ENCODE results near the gene ZNF790. TPM values are rescaled to one million over a fixed set of nuclear protein-coding genes. Genes with fewer than 3 reads are reported as not detected.

Gene ZNF790
- total and polyA plus RNA-seq, 2 of the 13 experiments (the other 11 are each of a cell fraction or from before 2014, with no cell fraction given): 1.3 to 5.3 TPM

DNA sequence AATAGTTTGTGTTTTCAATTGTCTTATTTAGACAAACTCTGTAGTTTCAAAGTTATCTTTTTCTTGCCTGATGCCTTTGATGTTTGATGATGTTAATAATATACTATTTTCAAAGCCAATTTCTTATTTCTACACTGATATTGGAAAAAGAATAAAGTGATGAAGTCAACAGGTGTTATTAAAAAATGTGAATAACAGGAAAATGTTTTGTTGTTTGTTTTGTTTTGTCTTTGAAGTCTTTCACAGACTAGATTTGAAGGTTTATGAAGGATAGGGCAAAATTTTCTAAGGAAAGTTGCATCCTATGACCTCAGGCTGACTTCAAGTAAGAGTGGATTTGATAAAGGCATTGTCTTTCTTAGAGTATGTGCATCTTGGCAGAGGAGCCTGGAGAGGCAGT, 31.2 kb downstream of the ZNF790 start:
- POLR2A ChIA-PET: no interaction called here
- intact Hi-C loops (cut with micrococcal nuclease; ENCODE audit: unreplicated experiment) (no loop called here), in situ Hi-C loops (cut with HindIII; ENCODE audit: extremely low pct_ligation_motif_present, low pct_unique_long_range_greater_than_20kb) (no loop called here)
- Histone ChIP-seq H2AFZ (ENCODE audit: low read length) (no peak overlapping the region), H3K4me3 (replicated peaks in 1 of 3; ENCODE audit: insufficient read depth in 1 of 3, low read depth in 2 of 3, low read length in 3 of 3) (no peak overlapping the region), H3K36me3 (replicated peaks in 1 of 2; ENCODE audit: control insufficient read depth in 1 of 2, insufficient read depth in 2 of 2, low read length in 2 of 2) (no peaks in the 10 kb centered on the region), H3K4me2 (ENCODE audit: low read depth, low read length) (no peak overlapping the region), H3K79me2 (ENCODE audit: insufficient read depth, low read length) (no peaks in the 10 kb centered on the region), H3K27ac (ENCODE audit: extremely low read length, insufficient read depth, low read length) (no peak overlapping the region), H4K20me1 (ENCODE audit: insufficient read depth, low read length) (no peaks in the 10 kb centered on the region), H3K27me3 (ENCODE audit: control insufficient read depth in 1 of 2, insufficient read depth in 2 of 2, low read length in 2 of 2) (no peaks in the 10 kb centered on the region), H3K9me3 (ENCODE audit: low read length) (peaks cover 93% of the 10 kb centered on the region), H3K4me1 (ENCODE audit: insufficient read depth, low read length) (no peaks in the 10 kb centered on the region), H3K9ac (ENCODE audit: insufficient read depth, low read depth, low read length) (no peak overlapping the region)
- ATAC-seq: no peak
- no TSS peak for BruUV-seq (replicated peaks)
- FAIRE-seq: no peak
- no peak for DNase-seq (ENCODE audit: low spot score)
- CTCF ChIA-PET (ENCODE audit: low intra/inter-chr PET ratio, low total read pairs): no interaction called here
- TF ChIP-seq, protein P1, sequence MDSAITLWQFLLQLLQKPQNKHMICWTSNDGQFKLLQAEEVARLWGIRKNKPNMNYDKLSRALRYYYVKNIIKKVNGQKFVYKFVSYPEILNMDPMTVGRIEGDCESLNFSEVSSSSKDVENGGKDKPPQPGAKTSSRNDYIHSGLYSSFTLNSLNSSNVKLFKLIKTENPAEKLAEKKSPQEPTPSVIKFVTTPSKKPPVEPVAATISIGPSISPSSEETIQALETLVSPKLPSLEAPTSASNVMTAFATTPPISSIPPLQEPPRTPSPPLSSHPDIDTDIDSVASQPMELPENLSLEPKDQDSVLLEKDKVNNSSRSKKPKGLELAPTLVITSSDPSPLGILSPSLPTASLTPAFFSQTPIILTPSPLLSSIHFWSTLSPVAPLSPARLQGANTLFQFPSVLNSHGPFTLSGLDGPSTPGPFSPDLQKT (CRISPR knock-in tag; IDR thresholded peaks at IDR 0.05; ENCODE audit: borderline replicate concordance): no peak
- TF ChIP-seq ZNF615 (CRISPR knock-in tag; IDR thresholded peaks at IDR 0.05; ENCODE audit: borderline replicate concordance) (no peak), ZNF282 (IDR thresholded peaks at IDR 0.05; ENCODE audit: partially characterized antibody) (no peak), PCBP1 (IDR thresholded peaks at IDR 0.05; ENCODE audit: borderline replicate concordance, low read depth, low read length) (no peak), IRF9 (CRISPR knock-in tag; IDR thresholded peaks at IDR 0.05; ENCODE audit: borderline replicate concordance) (no peak), RERE (CRISPR knock-in tag; IDR thresholded peaks at IDR 0.05; ENCODE audit: low read depth) (no peak), ZNF607 (CRISPR knock-in tag; IDR thresholded peaks at IDR 0.05; ENCODE audit: borderline replicate concordance) (no peak), FOSL2 (CRISPR knock-in tag; IDR thresholded peaks at IDR 0.05) (no peak), ZNF724P (CRISPR knock-in tag; IDR thresholded peaks at IDR 0.05; ENCODE audit: borderline replicate concordance) (no peak), RELA (CRISPR knock-in tag; IDR thresholded peaks at IDR 0.05) (no peak), JDP2 (CRISPR knock-in tag; IDR thresholded peaks at IDR 0.05; ENCODE audit: borderline replicate concordance) (no peak)
- TF ChIP-seq, protein P2, sequence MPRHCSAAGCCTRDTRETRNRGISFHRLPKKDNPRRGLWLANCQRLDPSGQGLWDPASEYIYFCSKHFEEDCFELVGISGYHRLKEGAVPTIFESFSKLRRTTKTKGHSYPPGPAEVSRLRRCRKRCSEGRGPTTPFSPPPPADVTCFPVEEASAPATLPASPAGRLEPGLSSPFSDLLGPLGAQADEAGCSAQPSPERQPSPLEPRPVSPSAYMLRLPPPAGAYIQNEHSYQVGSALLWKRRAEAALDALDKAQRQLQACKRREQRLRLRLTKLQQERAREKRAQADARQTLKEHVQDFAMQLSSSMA (CRISPR knock-in tag; IDR thresholded peaks at IDR 0.05): no peak
- TF ChIP-seq, protein P3, sequence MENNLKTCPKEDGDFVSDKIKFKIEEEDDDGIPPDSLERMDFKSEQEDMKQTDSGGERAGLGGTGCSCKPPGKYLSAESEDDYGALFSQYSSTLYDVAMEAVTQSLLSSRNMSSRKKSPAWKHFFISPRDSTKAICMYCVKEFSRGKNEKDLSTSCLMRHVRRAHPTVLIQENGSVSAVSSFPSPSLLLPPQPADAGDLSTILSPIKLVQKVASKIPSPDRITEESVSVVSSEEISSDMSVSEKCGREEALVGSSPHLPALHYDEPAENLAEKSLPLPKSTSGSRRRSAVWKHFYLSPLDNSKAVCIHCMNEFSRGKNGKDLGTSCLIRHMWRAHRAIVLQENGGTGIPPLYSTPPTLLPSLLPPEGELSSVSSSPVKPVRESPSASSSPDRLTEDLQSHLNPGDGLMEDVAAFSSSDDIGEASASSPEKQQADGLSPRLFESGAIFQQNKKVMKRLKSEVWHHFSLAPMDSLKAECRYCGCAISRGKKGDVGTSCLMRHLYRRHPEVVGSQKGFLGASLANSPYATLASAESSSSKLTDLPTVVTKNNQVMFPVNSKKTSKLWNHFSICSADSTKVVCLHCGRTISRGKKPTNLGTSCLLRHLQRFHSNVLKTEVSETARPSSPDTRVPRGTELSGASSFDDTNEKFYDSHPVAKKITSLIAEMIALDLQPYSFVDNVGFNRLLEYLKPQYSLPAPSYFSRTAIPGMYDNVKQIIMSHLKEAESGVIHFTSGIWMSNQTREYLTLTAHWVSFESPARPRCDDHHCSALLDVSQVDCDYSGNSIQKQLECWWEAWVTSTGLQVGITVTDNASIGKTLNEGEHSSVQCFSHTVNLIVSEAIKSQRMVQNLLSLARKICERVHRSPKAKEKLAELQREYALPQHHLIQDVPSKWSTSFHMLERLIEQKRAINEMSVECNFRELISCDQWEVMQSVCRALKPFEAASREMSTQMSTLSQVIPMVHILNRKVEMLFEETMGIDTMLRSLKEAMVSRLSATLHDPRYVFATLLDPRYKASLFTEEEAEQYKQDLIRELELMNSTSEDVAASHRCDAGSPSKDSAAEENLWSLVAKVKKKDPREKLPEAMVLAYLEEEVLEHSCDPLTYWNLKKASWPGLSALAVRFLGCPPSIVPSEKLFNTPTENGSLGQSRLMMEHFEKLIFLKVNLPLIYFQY (CRISPR knock-in tag; IDR thresholded peaks at IDR 0.05; ENCODE audit: borderline replicate concordance): no peak
